SU-DHL-6 (cell line): ENCODE data around the gene ELMO2.

ENCODE experiments used
- EZH2phosphoT487 ChIP-seq: fragments of 200-600 bp; sonication (generic), shearing (Covaris generic); conservative IDR thresholded peaks from 2 replicates; pipeline ENCODE4 v1.6.1; 2018; ENCODE audit warnings: mild to moderate bottlenecking, antibody characterized with exemption, low read length, moderate library complexity, mixed read lengths
- TF ChIP-seq, protein P1 (sequence below): fragments of 200-600 bp; sonication (generic); IDR thresholded peaks from one replicate; pipeline ENCODE4 v1.5.1; 2017; ENCODE audit warnings: antibody characterized with exemption, mild to moderate bottlenecking, low read length, moderate library complexity; ENCODE audit not compliant: insufficient read depth, poor library complexity, severe bottlenecking

DNA sequence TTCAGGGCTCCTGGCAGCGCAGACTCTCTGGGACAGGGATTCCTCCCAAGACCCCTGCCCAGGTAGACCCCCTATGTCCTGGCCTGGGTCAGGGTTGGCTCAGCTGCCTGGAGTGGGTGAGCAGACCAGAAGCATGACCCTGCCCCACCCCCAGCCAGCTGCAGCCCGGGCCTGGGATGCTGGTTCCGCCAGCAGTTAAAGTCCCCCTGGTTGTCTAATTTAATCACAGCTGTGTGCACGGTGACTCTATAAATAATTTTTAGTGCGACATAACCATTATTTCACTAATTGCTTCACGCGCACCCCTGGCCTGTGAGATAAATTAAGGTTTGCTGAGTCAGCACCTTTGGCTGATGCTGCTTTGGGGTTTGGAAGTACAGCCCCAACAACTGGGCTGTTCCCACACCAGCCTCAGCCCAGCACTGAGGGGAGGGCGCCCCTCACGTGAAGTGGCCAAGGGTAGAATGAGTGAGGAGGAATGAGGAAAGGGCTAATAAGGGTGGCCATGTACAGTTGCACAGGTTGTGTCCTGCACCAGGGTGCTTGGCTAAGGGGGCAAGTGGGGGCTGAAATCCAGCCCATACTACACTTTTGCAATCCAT is 72.0 kb downstream of the ELMO2 start:
- TF ChIP-seq, protein P1, sequence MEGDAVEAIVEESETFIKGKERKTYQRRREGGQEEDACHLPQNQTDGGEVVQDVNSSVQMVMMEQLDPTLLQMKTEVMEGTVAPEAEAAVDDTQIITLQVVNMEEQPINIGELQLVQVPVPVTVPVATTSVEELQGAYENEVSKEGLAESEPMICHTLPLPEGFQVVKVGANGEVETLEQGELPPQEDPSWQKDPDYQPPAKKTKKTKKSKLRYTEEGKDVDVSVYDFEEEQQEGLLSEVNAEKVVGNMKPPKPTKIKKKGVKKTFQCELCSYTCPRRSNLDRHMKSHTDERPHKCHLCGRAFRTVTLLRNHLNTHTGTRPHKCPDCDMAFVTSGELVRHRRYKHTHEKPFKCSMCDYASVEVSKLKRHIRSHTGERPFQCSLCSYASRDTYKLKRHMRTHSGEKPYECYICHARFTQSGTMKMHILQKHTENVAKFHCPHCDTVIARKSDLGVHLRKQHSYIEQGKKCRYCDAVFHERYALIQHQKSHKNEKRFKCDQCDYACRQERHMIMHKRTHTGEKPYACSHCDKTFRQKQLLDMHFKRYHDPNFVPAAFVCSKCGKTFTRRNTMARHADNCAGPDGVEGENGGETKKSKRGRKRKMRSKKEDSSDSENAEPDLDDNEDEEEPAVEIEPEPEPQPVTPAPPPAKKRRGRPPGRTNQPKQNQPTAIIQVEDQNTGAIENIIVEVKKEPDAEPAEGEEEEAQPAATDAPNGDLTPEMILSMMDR: no peak
- no peak for TF ChIP-seq EZH2phosphoT487
